Neural cell (in vitro differentiated cells): Measurements from ENCODE around the gene SMIM23.

Experiments used
- CTCF ChIP-seq: fragments of 450-650 bp; IDR thresholded peaks from 2 replicates; pipeline ENCODE4 v1.5.1; 2014; ENCODE audit warnings: antibody characterized with exemption, mild to moderate bottlenecking, moderate library complexity; ENCODE audit not compliant: poor library complexity, severe bottlenecking
- EZH2 ChIP-seq: fragments of 200-600, 300-800 bp; shearing (Covaris generic), sonication (generic); IDR thresholded peaks from 2 replicates; pipeline ENCODE4 v1.6.1; 2014; ENCODE audit warnings: antibody characterized with exemption, low read length, borderline replicate concordance, mild to moderate bottlenecking; ENCODE audit not compliant: insufficient read depth, poor library complexity, severe bottlenecking
- POLR2AphosphoS5 ChIP-seq: IDR thresholded peaks from 2 replicates; pipeline ENCODE4 v1.6.1; 2012
- TAF1 ChIP-seq: IDR thresholded peaks from 2 replicates; pipeline ENCODE4 v1.6.1; 2012; ENCODE audit warnings: low read depth

- TF ChIP-seq CTCF (no peak), TAF1 (no peak), EZH2 (no peak), POLR2AphosphoS5 (no peak)
These were observed 36.3 kb upstream of the SMIM23 start for GRCh38 chr5:171749365-171749764.
